ENCODE measurements around the gene ERC2. TPM values are rescaled to one million over a fixed set of nuclear protein-coding genes. Genes with fewer than 3 reads are reported as not detected.

ERC2 gene
- total RNA-seq, 1 donor from 2014 or later = 0.99 TPM

DNA sequence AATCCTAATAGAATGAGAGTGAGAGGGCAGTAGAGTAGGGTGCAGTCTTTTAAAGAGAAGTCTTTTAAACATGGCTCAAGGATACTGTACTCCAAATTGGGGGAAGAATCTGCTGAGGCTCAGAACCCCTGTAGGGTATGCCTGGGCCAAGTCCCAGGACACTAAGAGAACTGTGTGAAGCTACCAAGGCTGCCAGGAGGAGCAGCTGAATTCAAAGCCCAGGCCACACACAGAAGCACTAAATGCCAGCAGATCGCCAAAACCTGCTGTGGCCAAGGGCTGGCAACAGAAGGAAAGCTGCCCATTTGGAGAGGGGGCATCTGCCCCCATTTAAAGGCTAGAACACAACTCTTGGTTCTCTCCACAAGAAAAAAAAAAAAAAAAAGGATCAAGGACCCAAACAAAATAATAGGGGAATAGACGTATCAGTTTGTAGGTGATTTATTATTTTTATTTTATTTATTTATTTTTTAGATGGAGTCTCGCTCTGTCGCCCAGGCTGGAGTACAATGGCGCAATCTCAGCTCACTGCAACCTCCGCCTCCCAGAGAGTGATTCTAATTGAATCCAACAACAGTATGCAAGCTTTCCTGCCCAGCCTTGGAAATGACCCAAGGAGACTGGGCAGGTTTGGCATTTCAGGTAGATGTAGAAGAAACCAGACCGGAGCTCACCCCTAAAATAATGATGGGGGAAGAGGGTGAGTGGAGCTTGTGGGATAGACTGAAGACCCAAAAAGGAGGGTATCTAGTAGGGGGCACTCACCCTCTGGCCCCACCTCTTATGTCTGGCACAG, 702.2 kb downstream of the ERC2 start:
- DNase-seq = no peak
- no peak overlapping the region for H3K27ac ChIP-seq (replicated peaks)
- H3K9me3 ChIP-seq (replicated peaks) = no peaks in the 10 kb centered on the region
- intact Hi-C loops (cut with micrococcal nuclease) = no loop called here
- H3K27me3 ChIP-seq (ENCODE audit: low read depth) = peaks cover 10% of the 10 kb centered on the region
- no peaks in the 10 kb centered on the region for H3K4me1 ChIP-seq
- TF ChIP-seq, protein P1, sequence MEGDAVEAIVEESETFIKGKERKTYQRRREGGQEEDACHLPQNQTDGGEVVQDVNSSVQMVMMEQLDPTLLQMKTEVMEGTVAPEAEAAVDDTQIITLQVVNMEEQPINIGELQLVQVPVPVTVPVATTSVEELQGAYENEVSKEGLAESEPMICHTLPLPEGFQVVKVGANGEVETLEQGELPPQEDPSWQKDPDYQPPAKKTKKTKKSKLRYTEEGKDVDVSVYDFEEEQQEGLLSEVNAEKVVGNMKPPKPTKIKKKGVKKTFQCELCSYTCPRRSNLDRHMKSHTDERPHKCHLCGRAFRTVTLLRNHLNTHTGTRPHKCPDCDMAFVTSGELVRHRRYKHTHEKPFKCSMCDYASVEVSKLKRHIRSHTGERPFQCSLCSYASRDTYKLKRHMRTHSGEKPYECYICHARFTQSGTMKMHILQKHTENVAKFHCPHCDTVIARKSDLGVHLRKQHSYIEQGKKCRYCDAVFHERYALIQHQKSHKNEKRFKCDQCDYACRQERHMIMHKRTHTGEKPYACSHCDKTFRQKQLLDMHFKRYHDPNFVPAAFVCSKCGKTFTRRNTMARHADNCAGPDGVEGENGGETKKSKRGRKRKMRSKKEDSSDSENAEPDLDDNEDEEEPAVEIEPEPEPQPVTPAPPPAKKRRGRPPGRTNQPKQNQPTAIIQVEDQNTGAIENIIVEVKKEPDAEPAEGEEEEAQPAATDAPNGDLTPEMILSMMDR (IDR thresholded peaks at IDR 0.05; ENCODE audit: borderline replicate concordance) = no peak
- no peak overlapping the region for H3K4me3 ChIP-seq
- H3K36me3 ChIP-seq = no peaks in the 10 kb centered on the region

DNA sequence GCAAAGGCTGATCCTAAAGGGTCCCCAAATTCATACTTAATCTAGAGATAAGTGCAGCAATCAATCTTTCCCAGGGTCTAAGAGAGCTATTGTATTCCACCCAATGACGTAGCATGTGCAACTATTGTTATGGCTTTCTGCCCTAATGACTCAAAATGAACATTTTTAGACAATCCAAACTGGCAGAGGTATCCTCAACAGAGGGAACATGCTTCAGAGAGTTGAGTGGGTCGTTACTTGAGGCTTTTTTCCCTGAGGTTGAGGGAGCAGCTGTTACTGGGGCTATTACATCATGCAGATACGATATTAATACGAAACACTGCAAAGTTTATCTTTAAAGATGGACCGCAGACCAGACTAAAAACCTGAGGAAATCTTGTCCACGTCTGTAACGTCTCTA, 702.9 kb downstream of the ERC2 start:
- no peak for DNase-seq
- no peak overlapping the region for H3K27ac ChIP-seq (replicated peaks)
- H3K4me3 ChIP-seq = no peak overlapping the region
- intact Hi-C loops (cut with micrococcal nuclease) = no loop called here
- peaks cover 10% of the 10 kb centered on the region for H3K27me3 ChIP-seq (ENCODE audit: low read depth)
- no peaks in the 10 kb centered on the region for H3K9me3 ChIP-seq (replicated peaks)
- TF ChIP-seq, protein P1 (IDR thresholded peaks at IDR 0.05; ENCODE audit: borderline replicate concordance) = no peak
- no peaks in the 10 kb centered on the region for H3K4me1 ChIP-seq
- H3K36me3 ChIP-seq = no peaks in the 10 kb centered on the region

DNA sequence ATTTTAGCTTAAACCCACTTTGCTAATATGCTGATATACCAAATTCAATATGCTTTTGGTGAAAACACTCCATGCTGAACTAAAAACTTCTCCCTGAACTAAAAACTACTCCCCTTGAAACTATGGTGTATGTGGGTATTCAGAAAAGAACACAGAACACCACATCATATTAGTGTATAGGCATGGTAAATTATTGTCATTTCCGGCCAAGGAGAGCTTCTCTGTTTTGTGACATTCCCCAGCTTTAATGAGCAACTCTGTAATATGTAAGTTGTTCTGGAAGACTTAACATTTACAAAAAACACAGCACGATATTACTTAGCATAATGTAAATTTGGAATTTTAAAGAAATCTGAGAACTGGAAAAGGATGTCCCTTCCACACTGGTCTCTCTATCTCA, 711.3 kb downstream of the ERC2 start:
- Histone ChIP-seq H3K27me3 (ENCODE audit: low read depth) (peaks cover 40% of the 10 kb centered on the region), H3K4me3 (no peak overlapping the region), H3K4me1 (no peaks in the 10 kb centered on the region), H3K9me3 (replicated peaks) (no peaks in the 10 kb centered on the region), H3K27ac (replicated peaks) (no peak overlapping the region), H3K36me3 (no peaks in the 10 kb centered on the region)
- TF ChIP-seq, protein P1 (IDR thresholded peaks at IDR 0.05; ENCODE audit: borderline replicate concordance) = no peak
- intact Hi-C loops (cut with micrococcal nuclease) = no loop called here
- no peak for DNase-seq

DNA sequence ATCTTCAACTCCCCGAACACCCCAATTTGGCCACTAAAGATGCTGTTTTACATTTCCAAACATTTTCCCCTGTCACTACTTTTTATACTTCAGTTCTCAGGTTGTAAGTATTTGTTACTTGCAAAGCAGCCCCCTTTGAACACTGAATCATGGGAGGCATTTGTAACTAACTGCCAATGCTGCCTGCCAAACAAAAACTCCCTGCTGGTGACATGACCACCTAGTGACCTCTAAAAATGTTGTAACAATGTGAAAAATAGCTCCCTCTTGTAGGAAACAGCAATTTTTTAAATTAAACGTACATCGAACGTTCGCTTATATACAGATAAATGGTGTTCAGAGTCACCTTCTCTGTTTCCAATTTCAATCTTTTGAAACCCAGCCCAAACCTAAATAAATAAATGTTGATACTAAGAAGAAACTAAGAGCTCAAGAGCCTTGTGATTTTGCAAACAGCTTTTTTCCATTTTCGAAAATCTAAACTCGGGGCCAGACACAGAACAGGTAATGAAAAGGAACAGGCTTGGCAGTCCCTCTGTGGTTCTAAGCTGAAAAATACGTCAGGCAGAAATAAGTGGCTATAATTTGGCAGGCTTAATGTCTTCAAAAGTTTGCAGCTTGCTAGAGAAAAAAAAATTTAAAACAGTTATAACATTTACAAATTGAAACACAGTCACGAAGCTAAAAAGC, 712.6 kb downstream of the ERC2 start:
- DNase-seq = no peak
- H3K4me1 ChIP-seq = no peaks in the 10 kb centered on the region
- no peak overlapping the region for H3K27ac ChIP-seq (replicated peaks)
- H3K36me3 ChIP-seq = no peaks in the 10 kb centered on the region
- intact Hi-C loops (cut with micrococcal nuclease) = no loop called here
- no peaks in the 10 kb centered on the region for H3K9me3 ChIP-seq (replicated peaks)
- TF ChIP-seq, protein P1 (IDR thresholded peaks at IDR 0.05; ENCODE audit: borderline replicate concordance) = no peak
- H3K27me3 ChIP-seq (ENCODE audit: low read depth) = peaks cover 40% of the 10 kb centered on the region
- no peak overlapping the region for H3K4me3 ChIP-seq

DNA sequence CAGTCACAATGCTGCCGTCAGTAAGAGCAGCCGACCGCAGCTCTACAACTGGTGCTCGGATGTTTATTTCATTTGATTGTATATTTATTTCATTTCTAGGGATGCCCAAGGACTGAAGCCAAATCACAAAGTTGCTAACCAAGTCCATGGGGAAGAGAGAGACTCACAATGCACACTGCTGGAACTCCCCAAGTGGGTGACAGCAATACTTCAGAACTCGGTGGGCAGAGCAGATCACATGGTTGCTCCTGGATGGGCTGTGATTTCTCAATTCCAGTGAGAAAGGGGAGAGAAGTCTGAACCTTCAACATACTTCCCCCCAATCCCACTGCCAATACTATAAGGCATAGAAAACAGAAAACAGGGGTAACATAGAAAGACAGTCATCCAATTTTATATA, 715.4 kb downstream of the ERC2 start:
- Histone ChIP-seq H3K4me1 (no peaks in the 10 kb centered on the region), H3K27ac (replicated peaks) (no peak overlapping the region), H3K36me3 (no peaks in the 10 kb centered on the region), H3K4me3 (no peak overlapping the region), H3K9me3 (replicated peaks) (no peaks in the 10 kb centered on the region), H3K27me3 (ENCODE audit: low read depth) (peaks cover 32% of the 10 kb centered on the region)
- DNase-seq = no peak
- TF ChIP-seq, protein P1 (IDR thresholded peaks at IDR 0.05; ENCODE audit: borderline replicate concordance) = no peak
- intact Hi-C loops (cut with micrococcal nuclease) = no loop called here
